Muscle layer of colon (tissue), 2 donors: Measurements from ENCODE around the gene ATG10.
"Not testable (repeated sequence)": the region's sequence is repeated elsewhere in the genome, so short reads cannot be mapped to it uniquely, and the experiment has no call there.

Experiments
- H3K27ac ChIP-seq: one replicate; pipeline ENCODE4 v1.7.0; 2013; ENCODE audit warnings: low read depth, mild to moderate bottlenecking, low read length, moderate library complexity
- H3K27me3 ChIP-seq, 2 donors: one replicate each; pipeline ENCODE4 v1.7.0; 2013; ENCODE audit warnings: low read length in 2 of 2, mild to moderate bottlenecking in 2 of 2; ENCODE audit not compliant: insufficient read depth in 2 of 2, control insufficient read depth in 1 of 2
- H3K36me3 ChIP-seq: one replicate; pipeline ENCODE4 v1.7.0; 2013; ENCODE audit warnings: mild to moderate bottlenecking, low read length; ENCODE audit not compliant: insufficient read depth
- H3K4me1 ChIP-seq: one replicate; pipeline ENCODE4 v1.7.0; 2013; ENCODE audit warnings: mild to moderate bottlenecking, low read length; ENCODE audit not compliant: insufficient read depth
- H3K4me3 ChIP-seq, 2 donors: one replicate each; pipeline ENCODE4 v1.7.0; 2013; ENCODE audit warnings: low read length in 2 of 2, low read depth in 1 of 2, mild to moderate bottlenecking in 1 of 2, moderate library complexity in 1 of 2
- H3K9ac ChIP-seq: one replicate; pipeline ENCODE4 v1.7.0; 2013; ENCODE audit warnings: low read length
- H3K9me3 ChIP-seq: one replicate; pipeline ENCODE4 v1.7.0; 2013; ENCODE audit warnings: mild to moderate bottlenecking, low read length
- donor health status: abdominal sarcoma.
- donor health status: Adenocarcinoma of cecum.

The ATG10 gene

GRCh38 chr5:82137205-82137604 lies 165.4 kb downstream of the ATG10 start:
- Histone ChIP-seq H3K27ac (no peak overlapping the region), H3K9me3 (no peaks in the 10 kb centered on the region), H3K27me3 (no peaks in the 10 kb centered on the region), H3K36me3 (no peaks in the 10 kb centered on the region), H3K9ac (no peak overlapping the region), H3K4me1 (no peaks in the 10 kb centered on the region), H3K4me3 (no peak overlapping the region)

DNA sequence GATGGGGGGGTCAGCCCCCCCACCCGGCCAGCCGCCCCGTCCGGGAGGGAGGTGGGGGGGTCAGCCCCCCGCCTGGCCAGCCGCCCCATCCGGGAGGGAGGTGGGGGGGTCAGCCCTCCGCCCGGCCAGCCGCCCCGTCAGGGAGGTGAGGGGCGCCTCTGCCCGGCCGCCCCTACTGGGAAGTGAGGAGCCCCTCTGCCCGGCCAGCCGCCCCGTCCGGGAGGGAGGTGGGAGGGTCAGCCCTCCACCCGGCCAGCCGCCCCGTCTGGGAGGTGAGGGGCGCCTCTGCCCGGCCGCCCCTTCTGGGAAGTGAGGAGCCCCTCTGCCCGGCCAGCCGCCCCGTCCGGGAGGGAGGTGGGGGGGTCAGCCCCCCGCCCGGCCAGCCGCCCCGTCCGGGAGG lies 168.0 kb downstream of the ATG10 start:
- H3K36me3 ChIP-seq, H3K4me1 ChIP-seq, H3K27ac ChIP-seq, H3K4me3 ChIP-seq, H3K9me3 ChIP-seq, H3K9ac ChIP-seq, H3K27me3 ChIP-seq: not testable (repeated sequence)

GRCh38 chr5:82142217-82142841 lies 170.5 kb downstream of the ATG10 start:
- Histone ChIP-seq H3K4me3 (no peak overlapping the region), H3K27me3 (no peaks in the 10 kb centered on the region), H3K4me1 (no peaks in the 10 kb centered on the region), H3K36me3 (no peaks in the 10 kb centered on the region), H3K27ac (no peak overlapping the region), H3K9me3 (no peaks in the 10 kb centered on the region), H3K9ac (no peak overlapping the region)

DNA sequence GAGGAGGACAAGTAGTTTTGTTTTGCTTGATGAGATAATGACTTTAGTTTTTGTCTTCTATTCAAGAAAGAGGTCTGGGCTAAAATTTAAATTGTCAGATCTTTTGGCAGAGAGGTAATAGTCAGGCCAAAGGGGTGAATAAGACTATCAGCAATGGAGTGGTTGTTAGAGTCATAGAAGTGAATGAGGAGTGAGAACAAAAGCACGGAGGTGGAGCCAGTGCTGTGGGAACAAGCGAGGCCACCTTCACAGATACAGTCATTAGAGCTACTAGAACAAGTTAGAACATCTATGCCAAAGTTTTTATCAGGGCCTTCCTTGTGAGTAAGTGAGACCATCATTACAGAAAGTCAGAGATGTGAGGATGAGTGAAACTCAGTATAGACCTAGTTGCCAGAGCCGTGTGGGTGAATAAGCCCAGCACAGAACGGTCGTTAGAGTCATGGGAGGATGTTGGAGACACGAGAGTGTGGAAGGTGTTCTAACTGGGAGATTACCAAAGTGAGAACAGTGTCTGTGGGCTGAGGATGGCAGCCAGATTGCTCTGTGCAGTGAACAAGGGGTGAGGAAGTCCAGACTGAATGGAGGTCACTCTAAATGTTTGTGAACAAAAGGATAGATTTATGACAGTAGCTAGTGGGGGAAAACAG lies 171.2 kb downstream of the ATG10 start:
- H3K27ac ChIP-seq: no peak overlapping the region
- no peak overlapping the region for H3K9ac ChIP-seq
- H3K9me3 ChIP-seq: no peaks in the 10 kb centered on the region
- no peaks in the 10 kb centered on the region for H3K27me3 ChIP-seq
- no peaks in the 10 kb centered on the region for H3K36me3 ChIP-seq
- H3K4me1 ChIP-seq: no peaks in the 10 kb centered on the region
- no peak overlapping the region for H3K4me3 ChIP-seq

- no peak overlapping the region for H3K4me3 ChIP-seq
- H3K27ac ChIP-seq: no peak overlapping the region
- H3K9me3 ChIP-seq: no peaks in the 10 kb centered on the region
- H3K36me3 ChIP-seq: no peaks in the 10 kb centered on the region
- H3K27me3 ChIP-seq: no peaks in the 10 kb centered on the region
- H3K9ac ChIP-seq: no peak overlapping the region
- H3K4me1 ChIP-seq: no peaks in the 10 kb centered on the region
These were observed 176.2 kb downstream of the ATG10 start for GRCh38 chr5:82147860-82148573.

DNA sequence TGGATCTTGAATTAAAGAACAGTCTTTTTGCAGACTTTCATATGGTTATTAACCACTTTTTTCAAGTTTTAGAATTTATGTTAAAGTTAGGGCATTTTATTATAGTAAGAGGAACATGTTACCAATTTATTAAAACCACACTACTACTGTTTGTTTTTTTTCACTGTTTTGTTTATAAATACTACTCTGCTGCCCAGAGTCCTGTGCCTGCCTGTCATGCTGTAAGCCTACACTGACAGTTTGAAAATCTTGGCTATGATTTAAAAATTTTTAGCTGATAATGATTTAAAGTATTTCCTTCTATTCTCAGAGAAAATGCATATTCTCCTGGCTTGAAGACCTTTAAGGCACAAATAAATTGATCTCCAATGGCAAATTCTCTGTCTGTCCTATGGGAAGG lies 177.6 kb downstream of the ATG10 start:
- H3K9ac ChIP-seq: no peak overlapping the region
- H3K27me3 ChIP-seq: no peaks in the 10 kb centered on the region
- H3K27ac ChIP-seq: no peak overlapping the region
- no peak overlapping the region for H3K4me3 ChIP-seq
- no peaks in the 10 kb centered on the region for H3K4me1 ChIP-seq
- no peaks in the 10 kb centered on the region for H3K9me3 ChIP-seq
- no peaks in the 10 kb centered on the region for H3K36me3 ChIP-seq

GRCh38 chr5:82150559-82150958 lies 178.7 kb downstream of the ATG10 start:
- no peak overlapping the region for H3K9ac ChIP-seq
- H3K27ac ChIP-seq: no peak overlapping the region
- no peaks in the 10 kb centered on the region for H3K27me3 ChIP-seq
- H3K4me3 ChIP-seq: no peak overlapping the region
- no peaks in the 10 kb centered on the region for H3K36me3 ChIP-seq
- H3K4me1 ChIP-seq: no peaks in the 10 kb centered on the region
- H3K9me3 ChIP-seq: no peaks in the 10 kb centered on the region

GRCh38 chr5:82151204-82151603 lies 179.4 kb downstream of the ATG10 start:
- H3K4me1 ChIP-seq: no peaks in the 10 kb centered on the region
- no peak overlapping the region for H3K9ac ChIP-seq
- no peaks in the 10 kb centered on the region for H3K36me3 ChIP-seq
- no peaks in the 10 kb centered on the region for H3K27me3 ChIP-seq
- H3K9me3 ChIP-seq: no peaks in the 10 kb centered on the region
- no peak overlapping the region for H3K27ac ChIP-seq
- H3K4me3 ChIP-seq: no peak overlapping the region

- Histone ChIP-seq H3K27me3 (no peaks in the 10 kb centered on the region), H3K9ac (no peak overlapping the region), H3K4me3 (no peak overlapping the region), H3K27ac (no peak overlapping the region), H3K9me3 (no peaks in the 10 kb centered on the region), H3K36me3 (no peaks in the 10 kb centered on the region), H3K4me1 (no peaks in the 10 kb centered on the region)
These were observed 179.8 kb downstream of the ATG10 start for GRCh38 chr5:82151662-82152061.

GRCh38 chr5:82152978-82153481 lies 181.2 kb downstream of the ATG10 start:
- Histone ChIP-seq H3K9me3 (no peaks in the 10 kb centered on the region), H3K27me3 (no peaks in the 10 kb centered on the region), H3K27ac (no peak overlapping the region), H3K4me3 (no peak overlapping the region), H3K36me3 (no peaks in the 10 kb centered on the region), H3K4me1 (no peaks in the 10 kb centered on the region), H3K9ac (no peak overlapping the region)

- no peaks in the 10 kb centered on the region for H3K4me1 ChIP-seq
- H3K9ac ChIP-seq: no peak overlapping the region
- H3K27ac ChIP-seq: no peak overlapping the region
- no peak overlapping the region for H3K4me3 ChIP-seq
- H3K9me3 ChIP-seq: no peaks in the 10 kb centered on the region
- H3K36me3 ChIP-seq: no peaks in the 10 kb centered on the region
- no peaks in the 10 kb centered on the region for H3K27me3 ChIP-seq
These were observed 183.0 kb downstream of the ATG10 start for GRCh38 chr5:82154776-82155175.
